ENCODE data around the gene CRYL1.

The CRYL1 gene

DNA sequence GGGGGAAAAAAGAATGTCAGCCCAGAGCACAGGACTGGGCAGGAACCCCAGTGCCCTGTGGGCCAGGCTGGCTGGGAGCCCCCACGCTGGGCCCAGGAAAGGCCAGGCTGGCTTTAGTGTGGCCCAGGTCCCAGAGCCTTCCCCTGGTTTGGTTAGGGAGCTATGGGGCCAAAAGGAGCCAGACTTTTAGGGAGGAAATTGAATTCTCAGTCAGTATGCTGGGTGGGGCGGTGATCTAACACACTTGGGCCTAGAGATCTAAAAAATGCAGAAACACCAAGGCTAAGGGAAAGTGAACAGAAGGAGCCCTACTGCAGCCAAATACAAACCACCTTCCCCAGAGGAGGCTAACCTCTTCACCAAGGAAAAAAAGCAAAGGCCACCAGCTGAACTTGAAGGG is 137.5 kb downstream of the CRYL1 start:
- in situ Hi-C loops (cut with MboI; ENCODE audit: low sequenced_read_pairs) = no loop called here

DNA sequence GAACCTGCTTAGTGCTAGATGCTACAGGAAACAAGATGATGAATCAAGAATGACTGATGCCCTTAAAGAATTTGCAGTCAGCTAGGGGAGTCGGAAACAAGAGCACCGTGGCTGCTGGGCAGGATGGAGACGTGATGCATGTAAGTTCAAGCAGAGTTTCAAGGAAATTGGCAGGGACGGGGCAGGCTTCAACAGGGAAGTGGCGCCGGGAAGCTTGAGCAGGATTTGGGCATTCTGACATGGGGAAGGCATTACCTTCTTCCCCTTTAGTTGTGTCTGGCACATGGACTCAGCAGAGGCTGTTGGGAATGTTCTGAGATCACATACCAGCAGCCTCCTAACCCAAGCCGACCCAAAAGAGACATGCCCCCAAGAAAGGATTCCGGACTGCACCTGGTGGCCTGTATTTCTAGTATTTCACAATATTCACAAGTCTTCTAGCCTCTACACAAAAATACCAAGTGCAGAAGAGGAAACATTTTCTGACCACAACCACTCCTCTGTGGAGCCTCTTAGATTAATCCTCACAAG is 138.2 kb downstream of the CRYL1 start:
- in situ Hi-C loops (cut with MboI; ENCODE audit: low sequenced_read_pairs) = no loop called here

DNA sequence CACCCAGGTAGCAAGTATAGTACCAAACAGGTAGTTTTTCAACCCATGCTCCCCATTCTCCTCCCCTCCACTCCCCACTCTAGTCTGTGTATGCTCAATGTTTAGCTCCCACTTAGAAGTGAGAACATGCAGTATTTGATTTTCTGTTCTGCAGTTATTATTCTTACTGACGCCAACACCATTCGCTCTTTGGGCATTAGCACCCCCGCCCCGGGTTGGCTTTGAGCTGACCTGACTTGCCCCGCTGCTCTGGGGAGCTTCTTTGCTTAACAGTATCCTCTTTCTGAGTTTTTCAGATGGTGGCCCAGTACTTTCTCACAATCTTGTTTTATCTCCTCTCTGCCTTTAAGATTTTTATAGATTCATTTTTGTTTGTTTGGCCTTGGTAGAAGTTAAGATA is 138.7 kb downstream of the CRYL1 start:
- in situ Hi-C loops (cut with MboI; ENCODE audit: low sequenced_read_pairs) = no loop called here

DNA sequence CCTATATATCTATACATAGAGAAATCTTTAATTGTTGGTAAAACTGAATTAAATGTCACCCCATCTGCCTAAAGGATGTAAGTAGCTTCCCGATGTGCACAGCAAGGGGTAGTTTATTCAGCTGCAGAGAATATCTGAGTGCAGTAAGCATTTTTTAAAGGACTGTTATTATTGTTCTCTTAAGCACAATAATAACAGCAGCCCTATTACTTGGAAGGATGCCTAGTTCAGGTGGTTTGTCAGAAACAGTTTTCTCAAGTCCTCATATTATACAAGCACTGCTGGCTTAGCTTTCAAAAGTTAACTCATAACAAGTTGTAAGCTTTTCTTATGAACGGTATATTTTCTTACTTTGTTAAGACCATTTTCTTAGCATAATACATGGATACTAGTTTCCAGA is 142.6 kb downstream of the CRYL1 start:
- in situ Hi-C loops (cut with MboI; ENCODE audit: low sequenced_read_pairs) = no loop called here

DNA sequence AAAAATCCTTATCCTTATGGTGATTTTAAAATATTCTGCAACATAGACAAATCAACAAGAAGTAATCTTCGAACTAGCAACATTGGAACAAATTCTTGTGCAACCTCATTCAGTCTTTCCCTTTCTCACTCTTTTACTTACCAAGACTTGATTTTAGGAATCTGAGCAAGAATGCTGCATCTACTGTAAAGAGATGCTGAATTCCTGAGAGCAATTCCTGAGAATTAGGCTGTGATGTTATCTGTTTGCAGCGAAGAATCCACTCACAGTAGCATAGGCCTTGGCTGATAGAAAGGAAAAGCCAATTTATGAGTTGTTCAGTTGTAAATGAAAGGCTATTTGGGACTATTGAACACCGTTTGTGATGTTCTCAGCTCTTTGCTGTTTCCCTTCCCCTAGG is 144.3 kb downstream of the CRYL1 start:
- in situ Hi-C loops (cut with MboI; ENCODE audit: low sequenced_read_pairs) = no loop called here

- in situ Hi-C loops (cut with MboI; ENCODE audit: low sequenced_read_pairs) = no loop called here
Observed at GRCh38 chr13:20378721-20379120, 146.9 kb downstream of the CRYL1 start.

- in situ Hi-C loops (cut with MboI; ENCODE audit: low sequenced_read_pairs) = no loop called here
Observed at GRCh38 chr13:20377720-20378119, 147.9 kb downstream of the CRYL1 start.

DNA sequence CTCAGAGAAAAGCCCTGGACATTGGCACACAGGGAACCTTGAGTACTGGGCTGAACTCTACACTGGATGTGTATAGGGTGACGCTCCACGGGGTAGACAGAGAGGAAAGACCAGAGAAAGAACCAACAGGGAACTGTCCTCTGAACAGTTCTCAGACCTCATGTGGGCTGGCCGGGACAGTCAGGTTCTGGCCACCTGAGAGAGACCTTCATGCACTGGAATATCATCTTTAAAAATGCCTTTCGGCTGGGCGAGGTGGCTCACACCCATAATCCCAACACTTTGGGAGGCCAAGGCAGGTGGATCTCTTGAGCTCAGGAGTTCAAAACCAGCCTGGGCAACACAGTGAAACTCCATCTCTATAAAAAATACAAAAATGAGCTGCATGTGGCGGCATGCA is 149.8 kb downstream of the CRYL1 start:
- in situ Hi-C loops (cut with MboI; ENCODE audit: low sequenced_read_pairs) = no loop called here

GRCh38 chr13:20373861-20374260 is 151.8 kb downstream of the CRYL1 start:
- in situ Hi-C loops (cut with MboI; ENCODE audit: low sequenced_read_pairs) = loop anchor here (25.0 kb wide), 1 partner anchor 187 kb away; the partner anchor contains the start of gene GJB2

- in situ Hi-C loops (cut with MboI; ENCODE audit: low sequenced_read_pairs) = loop anchor here (25.0 kb wide), 1 partner anchor 185 kb away; the partner anchor contains the start of gene GJB2
Observed at GRCh38 chr13:20371825-20372224, 153.8 kb downstream of the CRYL1 start.

DNA sequence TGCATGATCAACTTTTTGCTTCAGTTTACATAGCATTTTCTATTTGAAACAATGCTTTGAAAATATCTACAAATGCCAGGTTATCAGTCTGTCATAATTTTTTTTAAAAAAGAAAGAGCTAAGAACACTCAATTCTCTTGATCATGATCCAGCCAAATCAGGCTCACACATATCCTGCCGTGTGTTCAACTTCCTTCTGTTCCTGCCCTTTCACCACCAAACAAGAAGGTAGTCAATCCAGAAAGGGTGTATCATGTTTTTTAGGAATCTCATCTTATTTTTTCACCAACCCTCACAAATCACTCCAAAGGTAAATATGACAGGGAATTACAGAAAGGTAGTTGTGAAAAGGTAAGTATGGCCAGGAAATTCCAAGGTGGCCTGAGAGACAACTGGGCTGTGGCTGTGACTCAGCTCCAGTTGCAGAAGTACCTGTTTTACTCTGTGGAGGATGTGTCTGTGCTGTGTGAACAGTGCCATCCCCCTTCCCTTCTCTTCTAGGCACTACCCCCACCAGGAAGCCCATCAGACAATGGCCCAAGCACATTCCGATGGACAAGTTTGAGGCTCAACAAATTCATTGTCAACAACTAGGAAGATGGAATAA is 154.7 kb downstream of the CRYL1 start:
- in situ Hi-C loops (cut with MboI; ENCODE audit: low sequenced_read_pairs) = loop anchor here (25.0 kb wide), 1 partner anchor 184 kb away; the partner anchor contains the start of gene GJB2

DNA sequence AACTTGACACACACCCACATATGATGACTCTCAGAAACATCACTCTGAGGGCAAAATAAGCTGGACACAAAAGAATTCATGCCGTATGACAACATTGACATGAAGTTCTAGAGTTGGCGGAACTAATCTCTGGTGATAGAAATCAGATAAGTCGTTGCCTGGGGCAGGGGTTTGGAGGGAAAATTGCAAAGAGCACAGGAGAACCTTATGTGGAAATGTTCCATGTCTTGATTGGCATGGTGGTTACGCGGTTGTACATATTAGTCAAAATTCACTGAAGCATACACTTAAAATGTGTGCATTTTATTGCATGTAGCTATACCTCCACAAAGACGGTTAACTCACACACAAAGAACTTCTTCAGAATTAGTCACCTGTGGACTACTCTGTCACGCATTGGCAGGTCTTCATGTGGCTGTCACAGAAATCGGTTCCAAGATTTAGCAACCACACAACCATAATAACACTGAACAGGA is 155.7 kb downstream of the CRYL1 start:
- in situ Hi-C loops (cut with MboI; ENCODE audit: low sequenced_read_pairs) = loop anchor here (25.0 kb wide), 1 partner anchor 183 kb away; the partner anchor contains the start of gene GJB2

DNA sequence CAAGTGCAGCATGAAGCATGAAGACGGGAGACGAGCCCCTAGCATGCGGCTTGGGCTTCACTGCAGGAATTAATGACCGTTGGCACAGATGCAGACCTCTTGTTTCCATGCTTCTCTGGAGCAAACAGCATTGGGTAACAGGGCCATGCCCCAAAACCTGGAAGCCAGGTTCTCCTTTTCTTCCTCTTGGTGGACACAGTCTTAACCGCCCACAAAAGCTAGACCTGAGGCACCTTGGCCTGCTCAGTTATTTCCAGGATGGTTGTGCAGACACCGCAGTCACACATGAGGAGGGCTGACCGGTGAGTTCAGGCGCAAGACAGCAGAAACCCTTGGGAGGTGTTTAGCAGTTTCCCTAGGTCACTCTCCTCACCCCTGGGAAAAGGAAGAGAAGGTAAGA is 159.6 kb downstream of the CRYL1 start:
- in situ Hi-C loops (cut with MboI; ENCODE audit: low sequenced_read_pairs) = loop anchor here (25.0 kb wide), 1 partner anchor 179 kb away; the partner anchor contains the start of gene GJB2

DNA sequence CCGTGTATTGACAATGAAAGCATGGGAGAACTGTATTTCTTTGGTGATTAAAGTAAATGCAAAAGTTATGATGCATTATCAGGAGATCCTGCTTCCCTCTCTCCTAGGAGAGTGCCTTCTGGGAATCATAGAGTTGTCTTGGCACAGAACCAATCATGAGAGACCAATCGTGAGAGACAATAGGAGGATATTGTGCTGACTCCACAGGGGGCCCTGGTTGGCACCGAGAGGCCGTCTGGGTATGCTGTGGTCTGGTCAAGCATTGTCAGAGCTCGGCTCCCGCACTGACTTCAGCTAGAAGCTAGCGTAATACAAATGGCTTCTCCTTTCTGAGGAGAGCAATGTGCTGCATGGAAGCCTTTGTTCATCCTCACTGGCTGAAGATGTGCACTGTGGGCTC is 162.1 kb downstream of the CRYL1 start:
- in situ Hi-C loops (cut with MboI; ENCODE audit: low sequenced_read_pairs) = loop anchor here (25.0 kb wide), 1 partner anchor 176 kb away; the partner anchor contains the start of gene GJB2

DNA sequence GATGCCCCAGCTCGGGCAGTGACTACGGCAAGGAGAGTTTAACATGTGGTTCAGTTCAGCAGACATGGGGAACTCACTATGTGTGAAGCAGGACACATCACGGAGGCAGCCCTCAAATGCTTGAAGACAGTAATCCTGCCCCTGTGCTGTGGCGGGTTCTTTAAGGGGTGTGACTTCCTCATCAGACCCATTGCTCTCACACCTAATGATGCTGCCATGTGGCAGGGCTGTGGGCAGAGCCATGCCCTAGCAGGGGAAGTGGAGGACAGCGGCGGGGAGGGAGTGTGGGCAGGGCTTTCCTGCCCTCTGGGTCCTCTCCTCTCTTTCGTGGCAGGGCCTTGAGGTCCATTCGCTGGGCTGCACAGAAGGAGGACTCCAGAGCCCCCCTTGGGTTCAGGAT is 162.5 kb downstream of the CRYL1 start:
- in situ Hi-C loops (cut with MboI; ENCODE audit: low sequenced_read_pairs) = loop anchor here (25.0 kb wide), 1 partner anchor 176 kb away; the partner anchor contains the start of gene GJB2

GRCh38 chr13:20362484-20363041 is 163.1 kb downstream of the CRYL1 start:
- in situ Hi-C loops (cut with MboI; ENCODE audit: low sequenced_read_pairs) = loop anchor here (25.0 kb wide), 1 partner anchor 175 kb away; the partner anchor contains the start of gene GJB2

DNA sequence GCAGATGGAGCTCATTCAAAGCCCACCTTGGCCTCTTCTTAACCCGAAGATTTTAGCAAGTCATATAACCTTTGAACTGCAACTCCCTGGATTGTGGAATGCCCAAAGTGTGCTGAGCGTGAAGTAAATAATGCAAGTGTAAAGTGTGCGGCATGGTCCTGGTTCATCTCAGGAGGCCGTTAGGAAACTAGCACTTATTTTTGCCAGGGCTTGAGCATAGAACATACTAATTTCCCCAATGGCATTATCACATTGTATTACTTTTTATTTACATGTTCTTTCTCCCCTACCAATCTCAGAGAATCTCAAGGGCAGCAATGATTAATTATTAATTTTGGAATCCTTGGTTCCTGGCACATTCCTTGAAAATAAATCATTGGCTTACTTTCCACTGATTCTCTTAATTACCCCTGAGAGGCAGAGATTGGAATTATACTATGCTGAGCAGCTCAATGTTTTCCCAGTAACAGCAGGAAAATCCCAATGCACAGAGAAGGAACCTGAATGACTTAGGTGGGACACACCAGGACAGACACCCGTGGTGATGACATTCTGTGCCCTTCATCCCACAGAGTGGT is 164.7 kb downstream of the CRYL1 start:
- in situ Hi-C loops (cut with MboI; ENCODE audit: low sequenced_read_pairs) = loop anchor here (25.0 kb wide), 1 partner anchor 174 kb away; the partner anchor contains the start of gene GJB2

DNA sequence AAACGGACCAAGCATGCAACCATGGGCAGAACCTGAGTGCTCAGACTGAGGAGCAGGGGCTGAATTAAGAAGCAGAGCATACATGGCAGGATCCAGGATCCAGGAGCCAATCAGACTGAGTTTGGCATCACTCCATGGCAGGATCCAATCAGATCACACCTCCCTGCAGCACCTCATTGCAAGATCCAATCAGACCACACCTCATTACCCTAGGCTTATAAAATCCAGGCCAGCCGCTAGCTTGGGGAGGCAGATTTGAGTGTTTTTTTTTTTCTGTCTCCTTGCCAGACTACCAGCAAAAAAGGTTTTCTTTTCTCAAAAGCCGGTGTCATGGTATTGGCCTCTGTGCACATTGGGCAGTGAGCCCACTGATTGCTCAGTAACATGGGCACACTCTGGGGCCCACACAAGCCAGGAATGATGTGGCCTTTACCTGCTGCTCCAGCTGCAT is 165.6 kb downstream of the CRYL1 start:
- in situ Hi-C loops (cut with MboI; ENCODE audit: low sequenced_read_pairs) = loop anchor here (25.0 kb wide), 1 partner anchor 173 kb away; the partner anchor contains the start of gene GJB2

- in situ Hi-C loops (cut with MboI; ENCODE audit: low sequenced_read_pairs) = loop anchor here (25.0 kb wide), 1 partner anchor 172 kb away; the partner anchor contains the start of gene GJB2
Observed at GRCh38 chr13:20359335-20359734, 166.3 kb downstream of the CRYL1 start.

- in situ Hi-C loops (cut with MboI; ENCODE audit: low sequenced_read_pairs) = loop anchor here (25.0 kb wide), 1 partner anchor 171 kb away; the partner anchor contains the start of gene GJB2
Observed at GRCh38 chr13:20358022-20358421, 167.6 kb downstream of the CRYL1 start.

DNA sequence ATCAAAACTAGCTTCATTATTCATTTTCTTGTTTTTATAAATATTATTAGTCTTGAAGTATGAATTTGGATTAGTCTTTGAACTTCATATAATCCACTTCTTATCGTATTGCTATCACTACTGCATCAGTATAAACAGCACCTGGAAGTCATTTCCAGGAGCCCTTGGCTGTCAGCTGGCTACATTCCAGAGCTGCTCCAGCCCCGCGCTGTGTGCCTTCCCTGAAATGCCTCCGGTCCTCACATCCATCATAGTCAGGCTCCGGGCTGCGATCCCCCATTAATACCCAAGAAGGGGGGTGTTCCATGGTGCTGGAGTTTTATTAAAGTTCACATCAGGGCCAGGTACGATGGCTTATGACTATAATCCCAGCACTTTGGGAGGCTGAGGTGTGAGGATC is 169.2 kb downstream of the CRYL1 start:
- in situ Hi-C loops (cut with MboI; ENCODE audit: low sequenced_read_pairs) = loop anchor here (25.0 kb wide), 1 partner anchor 169 kb away; the partner anchor contains the start of gene GJB2

Measured in HL-60/S4 treated with phorbol 12-myristate 13-acetate at 8.2 ng/mL for 4 days and 3 days (cell line).